Glutamatergic neuron (in vitro differentiated cells): ENCODE measurements around the gene NID1. TPM values are rescaled to one million over a fixed set of nuclear protein-coding genes. Genes with fewer than 3 reads are reported as not detected.

Source experiments
- DNase-seq: peaks from one replicate; pipeline ENCODE4 v3.0.0; 2022
- H3K27ac Mint-ChIP-seq: one replicate; pipeline ENCODE4 v1.8.0; 2020; ENCODE audit warnings: mild to moderate bottlenecking, mixed read lengths, inconsistent platforms; ENCODE audit not compliant: unreplicated experiment
- H3K27me3 Mint-ChIP-seq: one replicate; pipeline ENCODE4 v1.8.0; 2020; ENCODE audit warnings: mild to moderate bottlenecking, moderate library complexity, mixed read lengths, inconsistent platforms; ENCODE audit not compliant: unreplicated experiment
- H3K36me3 Mint-ChIP-seq: one replicate; pipeline ENCODE4 v1.8.0; 2020; ENCODE audit warnings: mild to moderate bottlenecking, mixed read lengths, inconsistent platforms; ENCODE audit not compliant: unreplicated experiment
- H3K4me1 Mint-ChIP-seq: one replicate; pipeline ENCODE4 v1.8.0; 2020; ENCODE audit warnings: mild to moderate bottlenecking, low read depth, mixed read lengths, inconsistent platforms; ENCODE audit not compliant: unreplicated experiment
- H3K4me3 Mint-ChIP-seq: one replicate; pipeline ENCODE4 v1.8.0; 2020; ENCODE audit warnings: mild to moderate bottlenecking, mixed read lengths, inconsistent platforms; ENCODE audit not compliant: unreplicated experiment
- H3K9me3 Mint-ChIP-seq: one replicate; pipeline ENCODE4 v1.8.0; 2020; ENCODE audit warnings: mild to moderate bottlenecking, moderate library complexity, mixed read lengths, inconsistent platforms; ENCODE audit not compliant: unreplicated experiment
- CTCF ChIP-seq: fragments of 200-600 bp; sonication (generic); IDR thresholded peaks from one replicate; pipeline ENCODE4 v1.5.0; 2021; ENCODE audit not compliant: partially characterized antibody, unreplicated experiment
- total RNA-seq: library from RNA; stranded (reverse); fragmentation: NEBNext Ultra II Directional; extraction: Animal tissue kit (Norgen Biotek cat#: 25700); gene quantifications from one replicate; pipeline ENCODE4 v1.2.1, GENCODE V29; 2021; ENCODE audit not compliant: unreplicated experiment

Gene NID1
- total RNA-seq, 1 donor from 2014 or later = 1.4 TPM

- Mint-ChIP-seq H3K36me3 (no peaks in the 10 kb centered on the region), H3K4me3 (no peak overlapping the region), H3K27me3 (no peaks in the 10 kb centered on the region), H3K4me1 (no peaks in the 10 kb centered on the region), H3K27ac (no peak overlapping the region), H3K9me3 (no peaks in the 10 kb centered on the region)
- no peak for DNase-seq
- TF ChIP-seq CTCF = no peak
Observed at GRCh38 chr1:236111527-236112331, 46.8 kb upstream of the NID1 start.

GRCh38 chr1:236110137-236110536 lies 45.2 kb upstream of the NID1 start:
- no peaks in the 10 kb centered on the region for H3K36me3 Mint-ChIP-seq
- H3K4me3 Mint-ChIP-seq = no peak overlapping the region
- no peak overlapping the region for H3K27ac Mint-ChIP-seq
- no peak for DNase-seq
- no peaks in the 10 kb centered on the region for H3K27me3 Mint-ChIP-seq
- no peak for TF ChIP-seq CTCF
- H3K9me3 Mint-ChIP-seq = no peaks in the 10 kb centered on the region
- no peaks in the 10 kb centered on the region for H3K4me1 Mint-ChIP-seq

- H3K27me3 Mint-ChIP-seq = peaks cover 2% of the 10 kb centered on the region
- TF ChIP-seq CTCF = no peak
- H3K4me3 Mint-ChIP-seq = no peak overlapping the region
- DNase-seq = no peak
- H3K27ac Mint-ChIP-seq = no peak overlapping the region
- no peaks in the 10 kb centered on the region for H3K9me3 Mint-ChIP-seq
- no peaks in the 10 kb centered on the region for H3K36me3 Mint-ChIP-seq
- peaks cover 3% of the 10 kb centered on the region for H3K4me1 Mint-ChIP-seq
Observed at GRCh38 chr1:236108027-236108648, 43.2 kb upstream of the NID1 start.

- no peak for DNase-seq
Observed at GRCh38 chr1:236107121-236107907, 42.4 kb upstream of the NID1 start.

More at GRCh38 chr1:236107121-236107907, 42.4 kb upstream of the NID1 start:
- Mint-ChIP-seq H3K4me1 (peaks cover 3% of the 10 kb centered on the region), H3K27me3 (peaks cover 2% of the 10 kb centered on the region), H3K27ac (no peak overlapping the region), H3K36me3 (no peaks in the 10 kb centered on the region), H3K9me3 (no peaks in the 10 kb centered on the region), H3K4me3 (no peak overlapping the region)
- TF ChIP-seq CTCF = no peak
